Kidney (tissue), 14 donors: ENCODE results near the gene ZBTB18. TPM values are rescaled to one million over a fixed set of nuclear protein-coding genes. Genes with fewer than 3 reads are reported as not detected.

Experiments
- DNase-seq, 5 donors: peaks; one replicate each; pipeline ENCODE4 v3.0.0-alpha.2; 2013 to 2020
- FAIRE-seq: peaks from 2 replicates; lab custom pipeline; 2012; peaks lifted over from hg19 to GRCh38; lab: Jason Lieb, UNC
- H3K27ac ChIP-seq, 2 donors: one replicate each; pipeline ENCODE4 v1.7.0; 2013; ENCODE audit warnings: low read depth in 2 of 2, low read length in 2 of 2, inconsistent platforms in 1 of 2
- H3K27me3 ChIP-seq: one replicate; pipeline ENCODE4 v1.7.1; 2013; ENCODE audit warnings: low read length, inconsistent platforms; ENCODE audit not compliant: control insufficient read depth, insufficient read depth
- H3K36me3 ChIP-seq, 3 donors: one replicate each; pipeline versions ENCODE4 v1.7.0 to v1.7.1; 2013; ENCODE audit warnings: low read length in 3 of 3, control low read depth in 1 of 3, inconsistent platforms in 1 of 3; ENCODE audit not compliant: insufficient read depth in 3 of 3, control insufficient read depth in 2 of 3
- H3K4me1 ChIP-seq, 3 donors: one replicate each; pipeline versions ENCODE4 v1.7.0 to v1.7.1; 2013; ENCODE audit warnings: low read length in 3 of 3, inconsistent platforms in 1 of 3, low read depth in 1 of 3; ENCODE audit not compliant: control insufficient read depth in 2 of 3, insufficient read depth in 2 of 3
- H3K4me3 ChIP-seq, 3 donors: one replicate each; pipeline versions ENCODE4 v1.7.0 to v1.8.1; 2013; ENCODE audit warnings: low read length in 3 of 3, control low read depth in 1 of 3, inconsistent platforms in 1 of 3
- H3K9ac ChIP-seq, 3 donors: one replicate each; pipeline versions ENCODE4 v1.7.0 to v1.7.1; 2013; ENCODE audit warnings: low read length in 3 of 3, control low read depth in 1 of 3, inconsistent platforms in 1 of 3
- H3K9me3 ChIP-seq, 3 donors: one replicate each; pipeline versions ENCODE4 v1.7.0 to v1.7.1; 2013; ENCODE audit warnings: low read length in 3 of 3, control low read depth in 1 of 3, inconsistent platforms in 1 of 3; ENCODE audit not compliant: control insufficient read depth in 2 of 3, insufficient read depth in 1 of 3
- intact Hi-C: fragments of 100-400 bp; cut with DNase I; formaldehyde crosslinking; loops from one replicate; pipeline ENCODE4 v1.11.1; 2022
- polyA plus RNA-seq: library from polyadenylated mRNA; stranded (reverse); fragments of 350-450 nt; fragmentation: Illumina TruSeq; extraction: RNeasy Lipid Tissue Mini Kit (QIAGEN cat#74804); gene quantifications from one replicate; pipeline ENCODE4 v1.2.3, GENCODE V29; 2014; ENCODE audit warnings: low read depth, low replicate concordance; ENCODE audit not compliant: insufficient read depth
- total RNA-seq: library from RNA; stranded (reverse); fragmentation: NEBNext Ultra II Directional; extraction: Animal tissue kit (Norgen Biotek cat#: 25700); gene quantifications from one replicate; pipeline ENCODE4 v1.2.1, GENCODE V29; 2021
- TF ChIP-seq, protein P1 (sequence below): IDR thresholded peaks from 3 replicates; pipeline ENCODE4 v1.5.1; 2012; ENCODE audit warnings: mild to moderate bottlenecking, moderate library complexity, borderline replicate concordance; ENCODE audit not compliant: insufficient read depth; ENCODE audit errors: extremely low read depth
- donor health status: control.
- donor health status: control.
- donor health status: control.
- donor health status: control.
- donor health status: control.
- donor health status: DM: yes; HTN: yes; CAD: no.
- donor health status: Normal renal cell carcinoma (clear cell type).

ZBTB18 gene
- total and polyA plus RNA-seq, 2 donors from 2014 or later = 9.0 to 19.8 TPM

DNA sequence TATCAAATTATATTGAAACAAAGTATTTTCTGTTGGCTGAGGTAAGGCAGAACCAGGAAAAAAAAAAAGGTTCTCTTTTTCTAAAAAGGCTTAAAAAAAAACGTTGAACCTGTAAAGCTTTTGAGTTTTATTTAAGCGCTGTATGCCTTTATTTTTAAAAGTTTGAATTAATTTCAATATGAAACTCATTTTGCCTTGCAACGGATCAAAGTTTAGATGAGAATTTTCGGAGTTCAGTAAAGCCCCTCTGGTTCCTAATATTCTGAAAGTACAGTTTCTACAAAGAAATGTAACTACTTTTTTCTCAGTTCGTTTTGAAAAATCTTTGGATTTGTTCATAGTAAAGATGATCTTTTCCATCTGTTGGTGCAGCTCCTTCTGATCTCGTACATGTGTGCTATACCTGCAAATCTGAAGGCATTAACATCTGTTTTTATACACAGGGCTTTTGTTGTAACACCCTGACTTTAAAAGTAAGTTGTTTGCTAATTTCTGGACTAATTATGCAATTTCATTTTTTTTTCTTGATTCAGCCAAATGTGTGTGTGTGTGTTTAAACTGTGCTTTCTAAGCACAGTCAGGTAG, 1.7 kb downstream of the ZBTB18 start:
- no peak overlapping the region for H3K27ac ChIP-seq
- no peaks in the 10 kb centered on the region for H3K9me3 ChIP-seq
- H3K4me3 ChIP-seq = no peak overlapping the region
- peaks cover 0 to 3% (median 0%) of the 10 kb centered on the region in 3 donors for H3K4me1 ChIP-seq
- H3K36me3 ChIP-seq = peaks cover 0 to 16% (median 8%) of the 10 kb centered on the region in 3 donors
- intact Hi-C loops = no loop called here
- DNase-seq (no peak), FAIRE-seq (no peak)
- no peak overlapping the region for H3K9ac ChIP-seq
- TF ChIP-seq, protein P1, sequence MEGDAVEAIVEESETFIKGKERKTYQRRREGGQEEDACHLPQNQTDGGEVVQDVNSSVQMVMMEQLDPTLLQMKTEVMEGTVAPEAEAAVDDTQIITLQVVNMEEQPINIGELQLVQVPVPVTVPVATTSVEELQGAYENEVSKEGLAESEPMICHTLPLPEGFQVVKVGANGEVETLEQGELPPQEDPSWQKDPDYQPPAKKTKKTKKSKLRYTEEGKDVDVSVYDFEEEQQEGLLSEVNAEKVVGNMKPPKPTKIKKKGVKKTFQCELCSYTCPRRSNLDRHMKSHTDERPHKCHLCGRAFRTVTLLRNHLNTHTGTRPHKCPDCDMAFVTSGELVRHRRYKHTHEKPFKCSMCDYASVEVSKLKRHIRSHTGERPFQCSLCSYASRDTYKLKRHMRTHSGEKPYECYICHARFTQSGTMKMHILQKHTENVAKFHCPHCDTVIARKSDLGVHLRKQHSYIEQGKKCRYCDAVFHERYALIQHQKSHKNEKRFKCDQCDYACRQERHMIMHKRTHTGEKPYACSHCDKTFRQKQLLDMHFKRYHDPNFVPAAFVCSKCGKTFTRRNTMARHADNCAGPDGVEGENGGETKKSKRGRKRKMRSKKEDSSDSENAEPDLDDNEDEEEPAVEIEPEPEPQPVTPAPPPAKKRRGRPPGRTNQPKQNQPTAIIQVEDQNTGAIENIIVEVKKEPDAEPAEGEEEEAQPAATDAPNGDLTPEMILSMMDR = no peak
- no peaks in the 10 kb centered on the region for H3K27me3 ChIP-seq

DNA sequence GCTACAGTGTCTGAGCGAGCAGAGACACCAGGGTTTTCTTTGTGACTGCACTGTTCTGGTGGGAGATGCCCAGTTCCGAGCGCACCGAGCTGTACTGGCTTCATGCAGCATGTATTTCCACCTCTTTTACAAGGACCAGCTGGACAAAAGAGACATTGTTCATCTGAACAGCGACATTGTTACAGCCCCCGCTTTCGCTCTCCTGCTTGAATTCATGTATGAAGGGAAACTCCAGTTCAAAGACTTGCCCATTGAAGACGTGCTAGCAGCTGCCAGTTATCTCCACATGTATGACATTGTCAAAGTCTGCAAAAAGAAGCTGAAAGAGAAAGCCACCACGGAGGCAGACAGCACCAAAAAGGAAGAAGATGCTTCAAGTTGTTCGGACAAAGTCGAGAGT, 2.7 kb downstream of the ZBTB18 start:
- H3K9me3 ChIP-seq = no peaks in the 10 kb centered on the region
- peaks cover 0 to 3% (median 0%) of the 10 kb centered on the region in 3 donors for H3K4me1 ChIP-seq
- no peak for DNase-seq
- H3K4me3 ChIP-seq = no peak overlapping the region
- H3K27ac ChIP-seq = no peak overlapping the region
- H3K36me3 ChIP-seq = peaks cover 0 to 16% (median 8%) of the 10 kb centered on the region in 3 donors
- no peak for FAIRE-seq
- TF ChIP-seq, protein P1 = no peak
- intact Hi-C loops = no loop called here
- H3K9ac ChIP-seq = no peak overlapping the region
- H3K27me3 ChIP-seq = no peaks in the 10 kb centered on the region

DNA sequence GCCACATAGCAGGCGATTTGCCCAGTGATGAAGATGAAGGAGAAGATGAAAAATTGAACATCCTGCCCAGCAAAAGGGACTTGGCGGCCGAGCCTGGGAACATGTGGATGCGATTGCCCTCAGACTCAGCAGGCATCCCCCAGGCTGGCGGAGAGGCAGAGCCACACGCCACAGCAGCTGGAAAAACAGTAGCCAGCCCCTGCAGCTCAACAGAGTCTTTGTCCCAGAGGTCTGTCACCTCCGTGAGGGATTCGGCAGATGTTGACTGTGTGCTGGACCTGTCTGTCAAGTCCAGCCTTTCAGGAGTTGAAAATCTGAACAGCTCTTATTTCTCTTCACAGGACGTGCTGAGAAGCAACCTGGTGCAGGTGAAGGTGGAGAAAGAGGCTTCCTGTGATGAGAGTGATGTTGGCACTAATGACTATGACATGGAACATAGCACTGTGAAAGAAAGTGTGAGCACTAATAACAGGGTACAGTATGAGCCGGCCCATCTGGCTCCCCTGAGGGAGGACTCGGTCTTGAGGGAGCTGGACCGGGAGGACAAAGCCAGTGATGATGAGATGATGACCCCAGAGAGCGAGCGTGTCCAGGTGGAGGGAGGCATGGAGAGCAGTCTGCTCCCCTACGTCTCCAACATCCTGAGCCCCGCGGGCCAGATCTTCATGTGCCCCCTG, 3.3 kb downstream of the ZBTB18 start:
- intact Hi-C loops = no loop called here
- TF ChIP-seq, protein P1 = no peak
- H3K4me3 ChIP-seq = no peak overlapping the region
- no peak for FAIRE-seq
- peaks cover 0 to 16% (median 8%) of the 10 kb centered on the region in 3 donors for H3K36me3 ChIP-seq
- H3K27ac ChIP-seq = no peak overlapping the region
- no peaks in the 10 kb centered on the region for H3K27me3 ChIP-seq
- no peak overlapping the region for H3K9ac ChIP-seq
- peaks cover 0 to 3% (median 0%) of the 10 kb centered on the region in 3 donors for H3K4me1 ChIP-seq
- no peaks in the 10 kb centered on the region for H3K9me3 ChIP-seq
- DNase-seq = no peak
